Suprapubic skin (tissue), 4 donors: Measurements from ENCODE around the gene ZNF148. TPM values are rescaled to one million over a fixed set of nuclear protein-coding genes. Genes with fewer than 3 reads are reported as not detected.

Experiments used
- DNase-seq, 2 donors: peaks; one replicate each; pipeline ENCODE4 v3.0.0-alpha.2; 2019; ENCODE audit warnings: low spot score in 2 of 2
- H3K27ac ChIP-seq: fragments of 200-600 bp; sonication (generic); one replicate; pipeline ENCODE4 v1.5.1; 2019
- H3K27me3 ChIP-seq: fragments of 200-600 bp; sonication (generic); one replicate; pipeline ENCODE4 v1.5.1; 2019
- H3K36me3 ChIP-seq: fragments of 200-600 bp; sonication (generic); one replicate; pipeline ENCODE4 v1.5.1; 2019
- H3K4me1 ChIP-seq: fragments of 200-600 bp; sonication (generic); one replicate; pipeline ENCODE4 v1.5.1; 2019
- H3K4me3 ChIP-seq: fragments of 200-600 bp; sonication (generic); one replicate; pipeline ENCODE4 v1.5.1; 2019; ENCODE audit warnings: mild to moderate bottlenecking
- H3K9me3 ChIP-seq: fragments of 200-600 bp; sonication (generic); one replicate; pipeline ENCODE4 v1.5.1; 2019
- CTCF ChIP-seq, 2 donors: fragments of 200-600 bp in 1 of 2; fragments of 450-650 bp in 1 of 2; sonication (generic) in 1 of 2; IDR thresholded peaks; one replicate each; pipeline ENCODE4 v1.5.1; 2016 to 2019; ENCODE audit warnings: antibody characterized with exemption in 2 of 2, mild to moderate bottlenecking in 1 of 2, moderate library complexity in 1 of 2
- EP300 ChIP-seq: sonication (generic); formaldehyde crosslinking; IDR thresholded peaks from one replicate; pipeline ENCODE4 v1.6.1; 2017; ENCODE audit warnings: antibody characterized with exemption
- POLR2A ChIP-seq, 2 donors: fragments of 450-650 bp; IDR thresholded peaks; one replicate each; pipeline ENCODE4 v1.6.1; 2017; ENCODE audit warnings: antibody characterized with exemption in 2 of 2, mild to moderate bottlenecking in 2 of 2, moderate library complexity in 2 of 2
- POLR2AphosphoS5 ChIP-seq, 3 donors: sonication (generic); formaldehyde crosslinking; IDR thresholded peaks; one replicate each; pipeline ENCODE4 v1.6.1; 2017; ENCODE audit warnings: antibody characterized with exemption in 3 of 3
- WGBS: methylation state at CpG from one replicate; pipeline ENCODE4 v1.1.5; 2018; 5-methylcytosine and 5-hydroxymethylcytosine counted together
- total RNA-seq, 4 donors: library from RNA; depleted of rRNA; stranded (reverse); fragments of >200 nt; gene quantifications; one replicate each; pipeline ENCODE4 v1.1.0, GENCODE V29; 2016

Gene ZNF148
- total RNA-seq, 4 donors from 2014 or later, result 16.5 to 30.0 (median 20.3) TPM

- TF ChIP-seq POLR2A (IDR thresholded peaks at IDR 0.05) (no peak), EP300 (no peak), POLR2AphosphoS5 (IDR thresholded peaks at IDR 0.05) (no peak), CTCF (IDR thresholded peaks at IDR 0.05) (no peak)
- H3K27ac ChIP-seq, result no peak overlapping the region
- H3K27me3 ChIP-seq, result no peaks in the 10 kb centered on the region
- peaks cover 3% of the 10 kb centered on the region for H3K36me3 ChIP-seq
- H3K4me3 ChIP-seq, result no peak overlapping the region
- WGBS, result 93% methylated on average over 2 of the region's 2 CpGs
- H3K4me1 ChIP-seq, result no peaks in the 10 kb centered on the region
- no peak for DNase-seq
- no peaks in the 10 kb centered on the region for H3K9me3 ChIP-seq
These were observed 124.2 kb downstream of the ZNF148 start for GRCh38 chr3:125250973-125251372.

- no peak for DNase-seq
- TF ChIP-seq POLR2A (IDR thresholded peaks at IDR 0.05) (no peak), POLR2AphosphoS5 (IDR thresholded peaks at IDR 0.05) (no peak), CTCF (IDR thresholded peaks at IDR 0.05) (no peak), EP300 (no peak)
- WGBS, result 94% methylated on average over 1 of the region's 1 CpG
- no peaks in the 10 kb centered on the region for H3K36me3 ChIP-seq
- no peak overlapping the region for H3K27ac ChIP-seq
- no peak overlapping the region for H3K4me3 ChIP-seq
- no peaks in the 10 kb centered on the region for H3K4me1 ChIP-seq
- no peaks in the 10 kb centered on the region for H3K27me3 ChIP-seq
- no peaks in the 10 kb centered on the region for H3K9me3 ChIP-seq
These were observed 128.9 kb downstream of the ZNF148 start for GRCh38 chr3:125246237-125246636.

- H3K4me3 ChIP-seq, result no peak overlapping the region
- TF ChIP-seq POLR2A (IDR thresholded peaks at IDR 0.05) (no peak), CTCF (IDR thresholded peaks at IDR 0.05) (no peak), POLR2AphosphoS5 (IDR thresholded peaks at IDR 0.05) (no peak), EP300 (no peak)
These were observed 129.6 kb downstream of the ZNF148 start for GRCh38 chr3:125245521-125245920.

GRCh38 chr3:125240496-125240895 lies 134.6 kb downstream of the ZNF148 start:
- Histone ChIP-seq H3K9me3 (no peaks in the 10 kb centered on the region), H3K27ac (no peak overlapping the region), H3K4me1 (no peaks in the 10 kb centered on the region), H3K27me3 (no peaks in the 10 kb centered on the region), H3K4me3 (no peak overlapping the region), H3K36me3 (peaks cover 2% of the 10 kb centered on the region)
- WGBS, result 84% methylated on average over 4 of the region's 4 CpGs
- TF ChIP-seq CTCF (IDR thresholded peaks at IDR 0.05) (no peak), POLR2A (IDR thresholded peaks at IDR 0.05) (no peak), POLR2AphosphoS5 (IDR thresholded peaks at IDR 0.05) (no peak), EP300 (no peak)
- no peak for DNase-seq

More at GRCh38 chr3:125245521-125245920, 129.6 kb downstream of the ZNF148 start:
- no peaks in the 10 kb centered on the region for H3K4me1 ChIP-seq
- H3K36me3 ChIP-seq, result no peaks in the 10 kb centered on the region
- H3K9me3 ChIP-seq, result no peaks in the 10 kb centered on the region
- no peak overlapping the region for H3K27ac ChIP-seq
- DNase-seq, result no peak
- no peaks in the 10 kb centered on the region for H3K27me3 ChIP-seq

GRCh38 chr3:125239266-125239665 lies 135.9 kb downstream of the ZNF148 start:
- no peaks in the 10 kb centered on the region for H3K27me3 ChIP-seq
- no peaks in the 10 kb centered on the region for H3K4me1 ChIP-seq
- H3K9me3 ChIP-seq, result no peaks in the 10 kb centered on the region
- TF ChIP-seq CTCF (IDR thresholded peaks at IDR 0.05) (no peak), POLR2A (IDR thresholded peaks at IDR 0.05) (no peak), POLR2AphosphoS5 (IDR thresholded peaks at IDR 0.05) (no peak), EP300 (no peak)
- H3K36me3 ChIP-seq, result peaks cover 2% of the 10 kb centered on the region
- WGBS, result 88% methylated on average over 3 of the region's 3 CpGs
- DNase-seq, result no peak
- H3K27ac ChIP-seq, result no peak overlapping the region
- no peak overlapping the region for H3K4me3 ChIP-seq
